Right cardiac atrium (tissue), 5 donors: ENCODE results near the gene SIAE. TPM values are rescaled to one million over a fixed set of nuclear protein-coding genes. Genes with fewer than 3 reads are reported as not detected.
A peak's percentile ranks its signal among the peaks of the same experiment; 100 is the strongest.

ENCODE experiments used
- ATAC-seq, 2 donors: fragments of 200-7000 bp; cut with Tn5 transposase; one replicate each; pipeline versions ENCODE4 v1.8.0 to v1.9.1; 2020; ENCODE audit warnings: moderate library complexity in 2 of 2, mild to moderate bottlenecking in 1 of 2
- DNase-seq, 3 donors: peaks; one replicate each; pipeline ENCODE4 v3.0.0-alpha.2; 2020
- H3K27ac ChIP-seq: one replicate; pipeline ENCODE4 v1.5.1; 2013; ENCODE audit warnings: mild to moderate bottlenecking, low read length, control low read depth, moderate library complexity
- H3K27me3 ChIP-seq: one replicate; pipeline ENCODE4 v1.6.1; 2013; ENCODE audit not compliant: control insufficient read depth, insufficient read depth
- H3K4me1 ChIP-seq: one replicate; pipeline ENCODE4 v1.6.1; 2013; ENCODE audit warnings: low read length; ENCODE audit not compliant: control insufficient read depth, insufficient read depth
- H3K4me3 ChIP-seq: one replicate; pipeline ENCODE4 v1.5.1; 2013; ENCODE audit warnings: low read length, control low read depth
- H3K9me3 ChIP-seq: one replicate; pipeline ENCODE4 v1.6.1; 2013; ENCODE audit warnings: low read length; ENCODE audit not compliant: control insufficient read depth
- WGBS: extraction: QIAGEN DNeasy Blood & Tissue Kit; methylation state at CpG from one replicate; pipeline ENCODE4 v1.1.7; 2013; 5-methylcytosine and 5-hydroxymethylcytosine counted together
- intact Hi-C, 4 donors: fragments of 100-400 bp; cut with DNase I; formaldehyde crosslinking; loops; one replicate each; pipeline versions ENCODE4 v1.11.0 to v1.14.0; 2022 to 2023
- polyA plus RNA-seq: library from polyadenylated mRNA; stranded (reverse); fragments of 200-250 nt; gene quantifications from one replicate; pipeline ENCODE4 v1.2.3, GENCODE V29; 2013
- total RNA-seq, 4 donors: library from RNA; stranded (reverse); fragmentation: NEBNext Ultra II Directional; extraction: Animal tissue kit (Norgen Biotek cat#: 25700); gene quantifications; one replicate each; pipeline ENCODE4 v1.2.1, GENCODE V29; 2021
- donor health status: healthy with polysubstance abuse.
- donor health status: DM: no; HTN: yes; CAD: no.
- donor health status: DM: no; HTN: no; CAD: no.
- donor health status: DM: no; HTN: yes; CAD: no; lungs with severe emphysema.
- donor health status: DM: yes; HTN: yes; CAD: no.

Gene SIAE
- total and polyA plus RNA-seq, 5 donors, result 43.4 to 72.6 (median 47.6) TPM

GRCh38 chr11:124643605-124644425, 29.7 kb downstream of the SIAE start:
- WGBS, result 27% methylated on average over 3 of the region's 3 CpGs
- no peaks in the 10 kb centered on the region for H3K9me3 ChIP-seq
- peak in 1 of 2 donors; percentile 77 for ATAC-seq
- no peaks in the 10 kb centered on the region for H3K4me1 ChIP-seq
- H3K27me3 ChIP-seq, result no peaks in the 10 kb centered on the region
- no peak overlapping the region for H3K4me3 ChIP-seq
- no peak overlapping the region for H3K27ac ChIP-seq
- DNase-seq, result no peak
- intact Hi-C loops, result no loop called here

GRCh38 chr11:124643042-124643604, 30.4 kb downstream of the SIAE start:
- no peaks in the 10 kb centered on the region for H3K4me1 ChIP-seq
- ATAC-seq (no peak), DNase-seq (no peak)
- no peak overlapping the region for H3K27ac ChIP-seq
- no peaks in the 10 kb centered on the region for H3K27me3 ChIP-seq
- WGBS, result 85% methylated on average over 10 of the region's 10 CpGs
- no peaks in the 10 kb centered on the region for H3K9me3 ChIP-seq
- no peak overlapping the region for H3K4me3 ChIP-seq
- intact Hi-C loops, result no loop called here

DNA sequence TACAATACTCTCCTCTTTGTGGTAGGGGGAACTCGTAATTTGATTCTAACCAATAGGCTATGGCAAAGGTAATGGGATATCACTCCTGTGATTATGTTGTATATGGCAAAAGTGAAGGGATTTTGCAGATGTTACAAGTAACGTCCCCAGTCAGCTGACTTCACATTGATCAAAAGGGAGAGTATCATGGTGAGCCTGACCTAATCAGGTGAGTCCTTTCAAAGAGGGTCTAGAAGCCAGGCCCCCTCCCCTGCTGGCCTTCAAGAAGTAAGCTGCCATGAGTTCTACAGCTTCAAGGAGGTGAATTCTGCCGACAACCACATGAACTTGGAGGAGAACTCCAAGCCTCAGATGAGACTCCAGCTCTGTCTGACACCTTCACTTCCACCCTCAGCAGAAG, 30.9 kb downstream of the SIAE start:
- DNase-seq, result no peak
- WGBS, result 91% methylated on average over 3 of the region's 3 CpGs
- intact Hi-C loops, result no loop called here

GRCh38 chr11:124640666-124641065, 32.9 kb downstream of the SIAE start:
- WGBS, result 90% methylated on average over 5 of the region's 5 CpGs
- Histone ChIP-seq H3K27me3 (no peaks in the 10 kb centered on the region), H3K9me3 (no peaks in the 10 kb centered on the region), H3K4me1 (no peaks in the 10 kb centered on the region), H3K27ac (no peak overlapping the region), H3K4me3 (no peak overlapping the region)
- DNase-seq (no peak), ATAC-seq (no peak)
- intact Hi-C loops, result no loop called here

More for the DNA sequence above, 30.9 kb downstream of the SIAE start:
- H3K9me3 ChIP-seq, result no peaks in the 10 kb centered on the region
- no peak for ATAC-seq
- no peaks in the 10 kb centered on the region for H3K4me1 ChIP-seq
- H3K27ac ChIP-seq, result no peak overlapping the region
- no peak overlapping the region for H3K4me3 ChIP-seq
- no peaks in the 10 kb centered on the region for H3K27me3 ChIP-seq

- Histone ChIP-seq H3K27ac (no peak overlapping the region), H3K4me3 (no peak overlapping the region), H3K27me3 (no peaks in the 10 kb centered on the region), H3K4me1 (no peaks in the 10 kb centered on the region), H3K9me3 (no peaks in the 10 kb centered on the region)
- 71% methylated on average over 1 of the region's 1 CpG for WGBS
- intact Hi-C loops, result no loop called here
- ATAC-seq (no peak), DNase-seq (no peak)
Observed at GRCh38 chr11:124639186-124639585, 34.4 kb downstream of the SIAE start.

DNA sequence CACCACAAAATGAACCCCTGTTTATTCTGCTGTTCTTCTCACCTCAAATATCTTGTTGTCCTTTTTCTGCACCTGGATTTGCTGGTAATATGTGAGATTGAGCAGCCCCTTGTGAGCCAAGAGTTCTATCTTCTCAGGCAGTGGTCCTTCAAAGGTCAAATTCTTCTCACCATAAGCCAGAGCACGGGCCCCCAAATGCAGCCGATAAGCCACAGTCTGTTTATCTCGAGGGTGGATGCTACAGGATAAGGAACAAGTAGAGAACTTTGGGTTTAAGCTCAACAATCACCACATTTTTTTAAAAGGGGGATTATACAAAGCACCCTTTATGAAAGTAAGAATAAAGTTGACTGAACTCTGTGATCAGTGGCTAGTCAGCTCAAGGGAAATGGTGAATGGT, 35.0 kb downstream of the SIAE start:
- 56% methylated on average over 3 of the region's 3 CpGs for WGBS
- intact Hi-C loops, result no loop called here
- H3K27ac ChIP-seq, result no peak overlapping the region
- no peak overlapping the region for H3K4me3 ChIP-seq
- no peak for ATAC-seq
- DNase-seq, result no peak
- no peaks in the 10 kb centered on the region for H3K9me3 ChIP-seq
- H3K27me3 ChIP-seq, result no peaks in the 10 kb centered on the region
- no peaks in the 10 kb centered on the region for H3K4me1 ChIP-seq

DNA sequence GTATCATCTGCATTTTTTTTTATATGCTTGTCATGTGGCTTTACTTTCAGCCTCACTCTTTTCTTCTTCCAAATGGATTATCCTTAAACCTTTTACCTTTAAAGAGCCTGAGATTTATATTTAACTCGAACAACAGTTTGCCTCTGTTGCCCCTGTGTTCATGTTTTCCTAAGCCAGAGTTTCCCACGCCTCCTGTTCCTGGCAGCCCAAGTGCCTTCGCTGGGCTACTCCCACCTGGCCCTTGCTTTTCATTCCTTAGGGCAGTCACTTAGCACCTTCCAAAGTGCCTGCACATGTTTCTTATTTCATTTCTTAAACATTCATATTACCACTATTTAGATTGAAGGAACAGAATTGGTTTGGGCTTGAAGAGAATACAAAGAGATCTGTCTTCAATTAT, 37.6 kb downstream of the SIAE start:
- ATAC-seq (peak in 1 of 2 donors; percentile 68), DNase-seq (no peak)
- 78% methylated on average over 3 of the region's 3 CpGs for WGBS

GRCh38 chr11:124633355-124633754, 40.2 kb downstream of the SIAE start:
- H3K27ac ChIP-seq, result no peak overlapping the region
- no peaks in the 10 kb centered on the region for H3K9me3 ChIP-seq
- H3K27me3 ChIP-seq, result no peaks in the 10 kb centered on the region
- intact Hi-C loops, result no loop called here
- no peak overlapping the region for H3K4me3 ChIP-seq
- DNase-seq, result no peak
- H3K4me1 ChIP-seq, result no peaks in the 10 kb centered on the region
- no peak for ATAC-seq
- 96% methylated on average over 1 of the region's 1 CpG for WGBS

More for the DNA sequence above, 37.6 kb downstream of the SIAE start:
- H3K27ac ChIP-seq, result no peak overlapping the region
- intact Hi-C loops, result no loop called here
- H3K4me3 ChIP-seq, result no peak overlapping the region
- no peaks in the 10 kb centered on the region for H3K9me3 ChIP-seq
- H3K4me1 ChIP-seq, result no peaks in the 10 kb centered on the region
- no peaks in the 10 kb centered on the region for H3K27me3 ChIP-seq

- intact Hi-C loops, result no loop called here
- H3K4me1 ChIP-seq, result no peaks in the 10 kb centered on the region
- WGBS, result 85% methylated on average over 4 of the region's 4 CpGs
- no peak overlapping the region for H3K27ac ChIP-seq
- ATAC-seq (no peak), DNase-seq (no peak)
- no peak overlapping the region for H3K4me3 ChIP-seq
- no peaks in the 10 kb centered on the region for H3K9me3 ChIP-seq
- no peaks in the 10 kb centered on the region for H3K27me3 ChIP-seq
Observed at GRCh38 chr11:124629961-124630360, 43.6 kb downstream of the SIAE start.

GRCh38 chr11:124627546-124627945, 46.0 kb downstream of the SIAE start:
- no peak for DNase-seq
- WGBS, result 86% methylated on average over 5 of the region's 5 CpGs
- H3K27me3 ChIP-seq, result no peaks in the 10 kb centered on the region
- H3K9me3 ChIP-seq, result no peaks in the 10 kb centered on the region
- ATAC-seq, result no peak
- no peaks in the 10 kb centered on the region for H3K4me1 ChIP-seq
- H3K4me3 ChIP-seq, result no peak overlapping the region
- intact Hi-C loops, result no loop called here
- H3K27ac ChIP-seq, result no peak overlapping the region

- H3K4me1 ChIP-seq, result no peaks in the 10 kb centered on the region
- 91% methylated on average over 3 of the region's 3 CpGs for WGBS
- H3K27me3 ChIP-seq, result no peaks in the 10 kb centered on the region
- H3K27ac ChIP-seq, result no peak overlapping the region
- ATAC-seq (no peak), DNase-seq (no peak)
- H3K9me3 ChIP-seq, result no peaks in the 10 kb centered on the region
- H3K4me3 ChIP-seq, result no peak overlapping the region
- intact Hi-C loops, result no loop called here
Observed at GRCh38 chr11:124625504-124626168, 47.9 kb downstream of the SIAE start.
